ENCODE data around the gene OCIAD2.
"Not testable (repeated sequence)": the region's sequence is repeated elsewhere in the genome, so short reads cannot be mapped to it uniquely, and the experiment has no call there.

- TF ChIP-seq CTCF, POLR2A (IDR thresholded peaks at IDR 0.05): not testable (repeated sequence)
These were observed 16.5 kb upstream of the OCIAD2 start for GRCh38 chr4:48923065-48923464.
